Natural killer cell (primary cell): Measurements from ENCODE around the gene SNUPN. TPM values are rescaled to one million over a fixed set of nuclear protein-coding genes. Genes with fewer than 3 reads are reported as not detected.

ENCODE experiments used
- ATAC-seq, 3 donors: fragments of 150-1000 bp in 2 of 3; fragments of 200-7000 bp in 1 of 3; cut with Tn5 transposase; 1 replicate in 1 of 3; 2 replicates in 2 of 3; pipeline ENCODE4 v1.10.0; 2021; ENCODE audit warnings: mild to moderate bottlenecking in 2 of 3, moderate library complexity in 2 of 3
- DNase-seq, 2 donors: peaks; one replicate each; pipeline versions ENCODE4 v3.0.0 to v3.0.0-alpha.2; 2013 to 2021; ENCODE audit warnings: mixed read lengths in 1 of 2
- H3K27ac ChIP-seq: one replicate; pipeline ENCODE4 v1.5.1; 2013; ENCODE audit warnings: mild to moderate bottlenecking, low read length
- H3K27me3 ChIP-seq: one replicate; pipeline ENCODE4 v1.6.1; 2013; ENCODE audit warnings: low read length; ENCODE audit not compliant: control insufficient read depth, insufficient read depth
- H3K36me3 ChIP-seq: one replicate; pipeline ENCODE4 v1.6.1; 2013; ENCODE audit warnings: low read length; ENCODE audit not compliant: control insufficient read depth, insufficient read depth
- H3K4me1 ChIP-seq: one replicate; pipeline ENCODE4 v1.6.1; 2013; ENCODE audit warnings: low read length; ENCODE audit not compliant: control insufficient read depth, insufficient read depth
- H3K4me3 ChIP-seq: one replicate; pipeline ENCODE4 v1.5.1; 2013; ENCODE audit warnings: low read length
- H3K9me3 ChIP-seq: one replicate; pipeline ENCODE4 v1.6.1; 2013; ENCODE audit warnings: low read length; ENCODE audit not compliant: control insufficient read depth, insufficient read depth
- H3K27ac Mint-ChIP-seq, 2 donors: one replicate each; pipeline ENCODE4 v1.8.0; 2022; ENCODE audit warnings: mild to moderate bottlenecking in 2 of 2, mixed read lengths in 2 of 2, moderate library complexity in 1 of 2
- H3K27me3 Mint-ChIP-seq, 2 donors: one replicate each; pipeline ENCODE4 v1.8.0; 2022; ENCODE audit warnings: low read depth in 2 of 2, mixed read lengths in 2 of 2
- H3K36me3 Mint-ChIP-seq: one replicate; pipeline ENCODE4 v1.8.0; 2022; ENCODE audit warnings: mixed read lengths
- H3K4me1 Mint-ChIP-seq, 2 donors: one replicate each; pipeline ENCODE4 v1.8.0; 2022; ENCODE audit warnings: mixed read lengths in 2 of 2
- H3K4me3 Mint-ChIP-seq: one replicate; pipeline ENCODE4 v1.8.0; 2022; ENCODE audit warnings: mild to moderate bottlenecking, moderate library complexity, mixed read lengths
- H3K9me3 Mint-ChIP-seq, 2 donors: one replicate each; pipeline ENCODE4 v1.8.0; 2022; ENCODE audit warnings: mixed read lengths in 2 of 2
- CTCF ChIP-seq: fragments of 200-600 bp; IDR thresholded peaks from one replicate; pipeline ENCODE4 v1.8.0; 2022; ENCODE audit warnings: antibody characterized with exemption
- WGBS: methylation state at CpG from one replicate; pipeline ENCODE4 v1.1.7; 2013; ENCODE audit warnings: missing lambda C conversion rate; ENCODE audit not compliant: insufficient coverage; 5-methylcytosine and 5-hydroxymethylcytosine counted together
- intact Hi-C: fragments of 100-400 bp; cut with micrococcal nuclease; formaldehyde crosslinking; loops from one replicate; pipeline ENCODE4 v1.14.2; 2022
- total RNA-seq, 4 donors: library from RNA; stranded (reverse); fragments of 120-200 nt in 1 of 4; gene quantifications; one replicate each; pipeline versions ENCODE4 v1.2.3 to v1.2.4, GENCODE V29; 2013 to 2022

The SNUPN gene
- total RNA-seq, 3 donors from 2014 or later (not counting 1 experiment from before 2014, with no cell fraction given): 13.8 to 20.7 (median 14.8) TPM

DNA sequence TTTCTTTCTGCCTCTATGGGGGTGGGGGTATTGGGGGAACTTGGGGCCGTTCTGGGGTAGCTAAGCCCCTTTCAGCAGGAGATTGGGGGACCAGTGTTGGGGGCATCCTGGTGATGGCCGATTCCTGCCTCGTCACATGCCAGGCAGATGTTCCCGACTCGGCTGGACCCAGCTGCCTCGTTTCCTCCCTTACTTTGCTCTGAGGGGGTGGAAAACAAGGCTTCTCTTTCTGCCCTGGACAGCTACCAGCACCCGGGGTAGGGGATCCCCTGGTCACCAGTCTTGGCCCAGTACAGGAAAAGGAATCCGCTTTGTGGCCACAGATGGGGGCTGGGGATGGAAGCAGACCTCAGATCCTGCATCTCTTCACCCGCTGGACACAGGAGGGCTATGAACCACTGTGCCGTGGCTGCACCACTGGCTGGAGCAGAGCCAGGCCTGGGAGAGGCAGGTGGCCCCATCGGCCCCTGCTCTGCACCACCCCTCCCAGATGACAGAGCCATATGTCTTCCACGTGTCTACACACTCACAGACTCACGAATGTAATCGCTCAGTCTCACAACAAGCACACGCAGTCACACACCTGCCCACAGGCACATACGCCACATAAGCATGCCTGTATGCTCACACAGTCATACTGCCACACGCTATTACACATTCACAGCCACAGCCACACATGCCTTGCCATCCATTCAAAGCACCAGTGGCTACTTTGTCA is 34.6 kb upstream of the SNUPN start:
- Mint-ChIP-seq H3K36me3 (no peaks in the 10 kb centered on the region), H3K9me3 (no peaks in the 10 kb centered on the region)

GRCh38 chr15:75659141-75659771 is 33.7 kb upstream of the SNUPN start:
- Mint-ChIP-seq H3K36me3 (no peaks in the 10 kb centered on the region), H3K27me3 (no peaks in the 10 kb centered on the region), H3K4me3 (no peak overlapping the region), H3K9me3 (no peaks in the 10 kb centered on the region), H3K27ac (no peak overlapping the region), H3K4me1 (no peaks in the 10 kb centered on the region)
- H3K9me3 ChIP-seq: no peaks in the 10 kb centered on the region
- H3K27ac ChIP-seq: no peak overlapping the region
- TF ChIP-seq CTCF: no peak
- intact Hi-C loops: no loop called here
- no peaks in the 10 kb centered on the region for H3K27me3 ChIP-seq
- no peak overlapping the region for H3K4me3 ChIP-seq
- ATAC-seq (no peak), DNase-seq (no peak)
- H3K4me1 ChIP-seq: no peaks in the 10 kb centered on the region
- 89% methylated on average over 9 of the region's 9 CpGs for WGBS
- H3K36me3 ChIP-seq: no peaks in the 10 kb centered on the region

More for the DNA sequence above, 34.6 kb upstream of the SNUPN start:
- intact Hi-C loops: no loop called here
- no peak overlapping the region for H3K4me3 ChIP-seq
- no peaks in the 10 kb centered on the region for H3K4me1 ChIP-seq
- H3K9me3 ChIP-seq: no peaks in the 10 kb centered on the region
- no peak overlapping the region for H3K27ac Mint-ChIP-seq
- 87% methylated on average over 17 of the region's 17 CpGs for WGBS
- TF ChIP-seq CTCF: no peak
- H3K4me1 Mint-ChIP-seq: no peaks in the 10 kb centered on the region
- no peak overlapping the region for H3K27ac ChIP-seq
- H3K36me3 ChIP-seq: no peaks in the 10 kb centered on the region
- DNase-seq (no peak), ATAC-seq (no peak)
- no peaks in the 10 kb centered on the region for H3K27me3 ChIP-seq
- H3K27me3 Mint-ChIP-seq: no peaks in the 10 kb centered on the region
- no peak overlapping the region for H3K4me3 Mint-ChIP-seq

DNA sequence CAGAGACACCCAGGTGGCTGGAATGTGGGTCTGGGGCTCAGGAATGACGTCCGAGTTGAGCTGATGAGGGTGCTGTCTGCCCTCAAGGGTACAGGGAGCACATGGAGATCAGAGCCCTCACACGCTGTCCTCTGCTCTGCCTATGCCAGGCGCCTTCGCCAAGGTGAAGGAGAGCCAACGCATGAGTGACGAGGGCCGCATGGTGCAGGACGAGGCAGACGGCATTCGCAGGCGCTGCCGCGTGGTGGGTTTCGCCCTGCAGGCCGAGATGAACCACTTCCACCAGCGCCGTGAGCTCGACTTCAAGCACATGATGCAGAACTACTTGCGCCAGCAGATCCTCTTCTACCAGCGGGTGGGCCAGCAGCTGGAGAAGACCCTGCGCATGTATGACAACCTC is 31.3 kb upstream of the SNUPN start:
- peaks cover 3% of the 10 kb centered on the region for H3K4me1 ChIP-seq
- Mint-ChIP-seq H3K9me3 (no peaks in the 10 kb centered on the region), H3K27ac (no peak overlapping the region), H3K4me1 (peaks cover 4 to 7% of the 10 kb centered on the region in 2 donors), H3K27me3 (no peaks in the 10 kb centered on the region), H3K4me3 (no peak overlapping the region), H3K36me3 (no peaks in the 10 kb centered on the region)
- WGBS: 95% methylated on average over 22 of the region's 22 CpGs
- H3K9me3 ChIP-seq: no peaks in the 10 kb centered on the region
- intact Hi-C loops: no loop called here
- no peak for ATAC-seq
- no peaks in the 10 kb centered on the region for H3K27me3 ChIP-seq
- H3K27ac ChIP-seq: no peak overlapping the region
- no peak for TF ChIP-seq CTCF
- DNase-seq: no peak
- no peak overlapping the region for H3K4me3 ChIP-seq
- no peaks in the 10 kb centered on the region for H3K36me3 ChIP-seq
